Measurements from ENCODE around the gene SPOCK3.

DNA sequence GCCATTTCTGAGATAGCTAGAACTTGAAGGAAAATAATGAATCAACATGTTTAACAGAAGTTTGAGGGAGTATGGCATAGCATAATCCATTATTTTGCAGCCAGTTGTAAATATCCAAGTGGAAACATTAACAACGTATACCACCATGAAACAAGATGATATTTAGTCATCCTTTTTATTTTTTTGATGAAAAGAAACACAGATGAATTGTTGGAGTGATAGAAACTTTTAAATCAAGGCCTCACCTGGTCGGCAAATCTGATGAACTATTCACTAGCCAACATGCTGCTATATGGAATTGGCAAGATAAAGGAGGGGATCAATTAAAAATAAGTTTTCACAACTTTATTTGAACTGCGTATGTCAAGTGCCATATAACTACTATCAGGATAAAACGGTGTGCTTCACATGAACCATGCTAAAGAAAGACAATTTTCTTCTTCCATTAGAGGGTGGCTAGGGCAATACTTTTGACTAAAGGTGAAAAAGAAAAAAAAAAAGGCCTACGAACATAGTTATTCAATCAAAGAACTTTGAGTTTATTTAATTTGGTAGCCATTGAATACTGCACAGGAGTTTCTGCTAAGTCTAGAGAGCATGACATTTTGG is 510.7 kb downstream of the SPOCK3 start:
- no peak for TF ChIP-seq SUZ12 (IDR thresholded peaks at IDR 0.05; ENCODE audit: extremely low read depth, insufficient read depth, insufficient read length)
- no peak for TF ChIP-seq YY1 (IDR thresholded peaks at IDR 0.05; ENCODE audit: insufficient read depth, insufficient read length)

Data from NT2/D1 (cell line).